Smooth muscle cell of the umbilical artery (primary cell): Measurements from ENCODE around the gene GRAP. TPM values are rescaled to one million over a fixed set of nuclear protein-coding genes. Genes with fewer than 3 reads are reported as not detected.

Experiments used
- total RNA-seq: library from RNA; depleted of rRNA; stranded (reverse); fragments of >200 nt; gene quantifications from 2 replicates; pipeline ENCODE4 v1.2.3, GENCODE V29; 2014

GRAP gene
- under 0.01 and 0.23 TPM in 2 replicates for total RNA-seq

DNA sequence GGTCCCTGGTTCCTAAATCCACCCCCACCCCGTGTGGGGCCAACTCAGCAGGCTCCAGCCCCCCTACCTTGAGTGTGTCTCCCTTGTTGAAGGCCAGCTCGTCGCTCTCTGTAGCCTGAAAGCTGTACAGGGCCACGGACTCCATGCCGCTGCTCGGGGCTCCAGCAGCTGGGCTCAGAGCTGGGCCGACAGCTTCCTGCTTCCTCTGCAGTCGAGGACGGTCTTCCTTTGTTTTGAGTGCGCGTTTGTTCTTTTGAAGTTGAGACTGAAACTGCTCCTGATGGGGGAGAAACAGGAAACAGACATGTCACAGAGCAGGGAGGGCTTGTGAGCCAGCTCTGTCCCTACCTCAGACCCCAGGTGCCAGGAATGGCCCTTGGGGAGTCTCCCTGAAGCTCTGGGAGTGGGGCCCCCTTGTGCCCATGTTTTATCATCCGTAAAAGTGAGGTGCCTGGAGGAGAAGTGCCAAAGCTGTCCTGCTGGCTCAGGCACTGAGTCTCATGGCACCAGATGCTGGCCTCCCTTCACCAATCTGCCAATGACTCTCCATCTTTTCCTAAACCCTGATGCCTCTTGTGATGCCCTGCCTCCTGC, at the start of gene GRAP:
Gene GRAP (minus strand): TSS at position 176 of the 594 bp plus-strand sequence. CDS start 31 bp downstream, at position 145.

DNA sequence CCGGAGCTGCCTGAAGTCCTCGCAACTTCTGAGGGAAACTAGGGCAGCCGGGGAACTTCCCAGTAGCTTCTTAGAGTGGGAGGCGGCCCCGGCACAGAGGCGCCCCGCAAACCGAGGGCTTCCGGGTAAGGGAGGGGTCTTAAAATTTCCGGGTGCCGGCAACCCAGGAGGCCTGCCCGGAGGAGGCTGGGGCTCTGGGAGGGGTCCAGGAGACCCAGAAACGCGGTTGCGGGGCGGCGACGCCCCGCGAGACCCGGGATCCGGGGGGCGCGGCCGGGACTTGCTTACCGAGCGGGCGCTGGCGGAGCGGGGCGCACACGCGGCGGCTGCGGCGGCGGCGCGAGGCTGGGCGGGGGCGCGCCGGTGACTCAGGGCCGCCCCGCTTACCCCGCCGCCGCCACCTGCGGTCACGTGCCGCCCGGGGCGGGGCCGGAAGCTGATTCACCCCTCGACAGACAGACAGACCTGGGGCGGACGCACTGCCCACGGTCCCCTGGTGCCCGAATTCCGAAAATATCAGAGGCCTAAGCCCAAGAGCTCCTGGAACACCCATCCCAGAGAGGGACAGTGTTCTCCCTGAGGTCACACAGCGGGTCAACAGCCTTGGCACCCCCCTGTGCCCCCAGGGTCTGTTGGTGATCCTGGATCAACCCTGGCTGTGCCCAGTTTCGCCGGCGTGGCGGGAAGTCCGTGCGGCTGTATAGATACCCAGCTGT, 42.2 kb downstream of the GRAP start, which contains the start of gene FAM83G:
Gene FAM83G (minus strand): TSS at position 344 of the 716 bp plus-strand sequence. CDS start 723 bp downstream, outside the sequence.

Other genes with a start within 250 kb of the GRAP start
- gene PRPSAP2, start 188.8 kb downstream of the GRAP start, total RNA-seq, result 45.4 and 61.6 TPM in 2 replicates
- gene SLC5A10, start 94.8 kb downstream of the GRAP start, total RNA-seq, result not detected in 2 replicates
- gene FAM83G, start 42.2 kb downstream of the GRAP start, total RNA-seq, result 9.8 and 25.9 TPM in 2 replicates
- gene GRAPL, start 80.6 kb upstream of the GRAP start, total RNA-seq, result not detected in 2 replicates
- gene EPN2, start 190.4 kb upstream of the GRAP start, total RNA-seq, result 22.6 and 44.9 TPM in 2 replicates